Measurements from ENCODE around the gene PSME3IP1.

Gene PSME3IP1

GRCh38 chr16:57194512-57194911 lies 8.7 kb upstream of the PSME3IP1 start:
- TF ChIP-seq ZFX (IDR thresholded peaks at IDR 0.05; ENCODE audit: borderline replicate concordance) (no peak), CTCF (IDR thresholded peaks at IDR 0.05) (no peak)
- H3K27ac ChIP-seq = peak overlapping the region; percentile 24

- TF ChIP-seq CTCF (IDR thresholded peaks at IDR 0.05) (no peak), ZFX (IDR thresholded peaks at IDR 0.05; ENCODE audit: borderline replicate concordance) (no peak)
- H3K27ac ChIP-seq = no peak overlapping the region
Observed at GRCh38 chr16:57192720-57193486, 7.1 kb upstream of the PSME3IP1 start.

GRCh38 chr16:57192146-57192545 lies 6.3 kb upstream of the PSME3IP1 start:
- no peak overlapping the region for H3K27ac ChIP-seq
- TF ChIP-seq ZFX (IDR thresholded peaks at IDR 0.05; ENCODE audit: borderline replicate concordance) = no peak

- H3K27ac ChIP-seq = 0 out of 2 replicates have a peak overlapping the region, but pooled peaks have one; percentile 5
- TF ChIP-seq CTCF (IDR thresholded peaks at IDR 0.05) = no peak
- no peak for TF ChIP-seq ZFX (IDR thresholded peaks at IDR 0.05; ENCODE audit: borderline replicate concordance)
Observed at GRCh38 chr16:57191056-57191571, 5.3 kb upstream of the PSME3IP1 start.

- no peak overlapping the region for H3K27ac ChIP-seq
- TF ChIP-seq ZFX (IDR thresholded peaks at IDR 0.05; ENCODE audit: borderline replicate concordance) = no peak
- no peak for TF ChIP-seq CTCF (IDR thresholded peaks at IDR 0.05)
Observed at GRCh38 chr16:57190136-57190535, 4.3 kb upstream of the PSME3IP1 start.

GRCh38 chr16:57189527-57189926 lies 3.7 kb upstream of the PSME3IP1 start:
- peak overlapping the region; percentile 87; the same call in 1 of the 2 replicates for H3K27ac ChIP-seq

GRCh38 chr16:57188711-57189002 lies 2.8 kb upstream of the PSME3IP1 start:
- TF ChIP-seq CTCF (IDR thresholded peaks at IDR 0.05) = no peak
- no peak for TF ChIP-seq ZFX (IDR thresholded peaks at IDR 0.05; ENCODE audit: borderline replicate concordance)
- H3K27ac ChIP-seq = peak overlapping the region; percentile 87

- H3K27ac ChIP-seq = peak overlapping the region; percentile 87
Observed at GRCh38 chr16:57187902-57188710, 2.3 kb upstream of the PSME3IP1 start.
